Femur (tissue), 1 donor: ENCODE measurements around the gene INSL3.
"Not testable (repeated sequence)": the region's sequence is repeated elsewhere in the genome, so short reads cannot be mapped to it uniquely, and the experiment has no call there.

ENCODE experiments used
- DNase-seq: peaks from one replicate; pipeline ENCODE4 v3.0.0-alpha.2; 2017

The INSL3 gene

GRCh38 chr19:17811681-17812080 lies 9.6 kb downstream of the INSL3 start:
- no peak for DNase-seq

- DNase-seq: no peak
Measured at GRCh38 chr19:17811103-17811502, 10.2 kb downstream of the INSL3 start.

- no peak for DNase-seq
Measured at GRCh38 chr19:17807731-17808316, 13.5 kb downstream of the INSL3 start.

GRCh38 chr19:17806945-17807344 lies 14.4 kb downstream of the INSL3 start:
- no peak for DNase-seq

- DNase-seq: no peak
Measured at GRCh38 chr19:17805427-17805826, 15.9 kb downstream of the INSL3 start.

GRCh38 chr19:17803264-17803896 lies 17.9 kb downstream of the INSL3 start:
- no peak for DNase-seq

- no peak for DNase-seq
Measured at GRCh38 chr19:17802137-17802858, 19.0 kb downstream of the INSL3 start.

- not testable (repeated sequence) for DNase-seq
Measured at GRCh38 chr19:17798599-17798998, 22.7 kb downstream of the INSL3 start.

- no peak for DNase-seq
Measured at GRCh38 chr19:17797424-17798201, 23.7 kb downstream of the INSL3 start.

- DNase-seq: no peak
Measured at GRCh38 chr19:17796838-17797423, 24.4 kb downstream of the INSL3 start.

- DNase-seq: no peak
Measured at GRCh38 chr19:17796013-17796837, 25.1 kb downstream of the INSL3 start.

- DNase-seq: no peak
Measured at GRCh38 chr19:17795495-17795856, 25.8 kb downstream of the INSL3 start.

GRCh38 chr19:17794731-17795494 lies 26.4 kb downstream of the INSL3 start, which contains the start of gene B3GNT3:
B3GNT3 (plus strand) TSS chr19:17795138; CDS start chr19:17807808, 12,670 bp downstream.
- peak; percentile 31 for DNase-seq

- no peak for DNase-seq
Measured at GRCh38 chr19:17794412-17794730, 26.9 kb downstream of the INSL3 start.

GRCh38 chr19:17790059-17790780 lies 31.1 kb downstream of the INSL3 start:
- no peak for DNase-seq

- no peak for DNase-seq
Measured at GRCh38 chr19:17788632-17789031, 32.7 kb downstream of the INSL3 start.

GRCh38 chr19:17787274-17787913 lies 33.9 kb downstream of the INSL3 start:
- DNase-seq: no peak

- peak; percentile 75 for DNase-seq
Measured at GRCh38 chr19:17784201-17785008, 36.9 kb downstream of the INSL3 start.

- DNase-seq: not testable (repeated sequence)
Measured at GRCh38 chr19:17783721-17784120, 37.6 kb downstream of the INSL3 start.
